A375 (cell line): Measurements from ENCODE around the gene OR6B3. TPM values are rescaled to one million over a fixed set of nuclear protein-coding genes. Genes with fewer than 3 reads are reported as not detected.

Experiments used
- total RNA-seq: library from RNA; depleted of rRNA; stranded (reverse); fragments of >200 nt; shearing (Covaris generic); gene quantifications from 2 replicates; pipeline ENCODE4 v1.2.3, GENCODE V29; 2014; rRNA removed

OR6B3 gene
- total RNA-seq = not detected in 2 replicates

GRCh38 chr2:240053173-240054155 is at the start of gene OR6B3:
OR6B3 (minus strand) TSS chr2:240053521.

GRCh38 chr2:240030379-240031094 is 22.8 kb downstream of the OR6B3 start, which contains the start of gene OR6B2:
OR6B2 (minus strand) TSS chr2:240030429; CDS start chr2:240030429, 0 bp downstream.

Other genes with a start within 250 kb of the OR6B3 start
- gene NDUFA10, start 28.2 kb downstream of the OR6B3 start, total RNA-seq = 75.7 and 98.1 TPM in 2 replicates
- gene OR6B2, start 23.1 kb downstream of the OR6B3 start, total RNA-seq = not detected in 2 replicates
- gene COPS9, start 82.8 kb upstream of the OR6B3 start, total RNA-seq = 189 and 204 TPM in 2 replicates
- gene OTOS, start 87.1 kb upstream of the OR6B3 start, total RNA-seq = not detected in 2 replicates